ENCODE results near the gene ZDHHC3.

DNA sequence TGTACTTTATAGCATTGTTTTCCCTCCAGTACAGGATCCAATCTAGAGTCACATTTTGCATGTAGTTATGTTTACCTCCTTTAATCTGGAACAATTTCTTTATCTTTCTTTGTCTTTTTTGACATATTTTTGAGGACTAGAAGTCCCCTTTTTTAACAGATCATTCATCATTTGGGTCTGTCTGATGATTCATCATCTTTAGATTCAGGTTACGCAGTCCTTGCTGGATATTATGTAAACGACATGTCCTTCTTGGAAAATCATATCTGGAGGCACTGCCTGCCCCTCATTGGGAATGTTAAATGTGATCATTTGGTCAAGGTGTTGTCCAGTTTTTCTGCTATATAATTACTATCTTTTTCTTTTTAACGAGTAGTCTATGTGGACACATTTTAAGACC, 83.3 kb downstream of the ZDHHC3 start:
- TF ChIP-seq POLR2A (IDR thresholded peaks at IDR 0.05; ENCODE audit: low read length) (no peak), GATA1 (IDR thresholded peaks at IDR 0.05; ENCODE audit: low read depth, low read length) (no peak)
